Measurements from ENCODE around the gene TRAFD1.

TRAFD1 gene

GRCh38 chr12:112178796-112179195 is 53.4 kb downstream of the TRAFD1 start:
- Histone ChIP-seq H3K4me3 (ENCODE audit: insufficient read depth, low read depth, low read length) (no peak overlapping the region), H3K27me3 (ENCODE audit: control insufficient read depth, insufficient read depth, low read length, poor library complexity, severe bottlenecking) (no peaks in the 10 kb centered on the region), H3K9me3 (ENCODE audit: control insufficient read depth, low read length) (no peaks in the 10 kb centered on the region), H3K36me3 (ENCODE audit: control insufficient read depth, insufficient read depth, low read length) (peaks cover 14% of the 10 kb centered on the region), H3K27ac (ENCODE audit: insufficient read depth, low read depth, low read length, poor library complexity, severe bottlenecking) (no peak overlapping the region), H3K4me1 (ENCODE audit: control insufficient read depth, insufficient read depth, low read length) (peaks cover 6% of the 10 kb centered on the region)
- 94 to 96% methylated on average over 15 of the region's 15 CpGs for WGBS, 2 experiments

GRCh38 chr12:112179341-112179740 is 54.0 kb downstream of the TRAFD1 start:
- Histone ChIP-seq H3K27ac (ENCODE audit: insufficient read depth, low read depth, low read length, poor library complexity, severe bottlenecking) (no peak overlapping the region), H3K4me3 (ENCODE audit: insufficient read depth, low read depth, low read length) (no peak overlapping the region), H3K36me3 (ENCODE audit: control insufficient read depth, insufficient read depth, low read length) (peaks cover 14% of the 10 kb centered on the region), H3K9me3 (ENCODE audit: control insufficient read depth, low read length) (no peaks in the 10 kb centered on the region), H3K27me3 (ENCODE audit: control insufficient read depth, insufficient read depth, low read length, poor library complexity, severe bottlenecking) (no peaks in the 10 kb centered on the region), H3K4me1 (ENCODE audit: control insufficient read depth, insufficient read depth, low read length) (peaks cover 11% of the 10 kb centered on the region)
- 94 to 96% methylated on average over 11 of the region's 11 CpGs for WGBS, 2 experiments

- Histone ChIP-seq H3K4me3 (ENCODE audit: insufficient read depth, low read depth, low read length) (no peak overlapping the region), H3K27ac (ENCODE audit: insufficient read depth, low read depth, low read length, poor library complexity, severe bottlenecking) (no peak overlapping the region), H3K9me3 (ENCODE audit: control insufficient read depth, low read length) (no peaks in the 10 kb centered on the region), H3K27me3 (ENCODE audit: control insufficient read depth, insufficient read depth, low read length, poor library complexity, severe bottlenecking) (no peaks in the 10 kb centered on the region), H3K4me1 (ENCODE audit: control insufficient read depth, insufficient read depth, low read length) (peaks cover 11% of the 10 kb centered on the region), H3K36me3 (ENCODE audit: control insufficient read depth, insufficient read depth, low read length) (peaks cover 13% of the 10 kb centered on the region)
- 88 to 97% methylated on average over 2 of the region's 2 CpGs for WGBS, 2 experiments
Measured at GRCh38 chr12:112179916-112180315, 54.6 kb downstream of the TRAFD1 start.

GRCh38 chr12:112180422-112180821 is 55.1 kb downstream of the TRAFD1 start:
- Histone ChIP-seq H3K4me3 (ENCODE audit: insufficient read depth, low read depth, low read length) (no peak overlapping the region), H3K9me3 (ENCODE audit: control insufficient read depth, low read length) (no peaks in the 10 kb centered on the region), H3K27me3 (ENCODE audit: control insufficient read depth, insufficient read depth, low read length, poor library complexity, severe bottlenecking) (no peaks in the 10 kb centered on the region), H3K36me3 (ENCODE audit: control insufficient read depth, insufficient read depth, low read length) (peaks cover 11% of the 10 kb centered on the region), H3K4me1 (ENCODE audit: control insufficient read depth, insufficient read depth, low read length) (peaks cover 11% of the 10 kb centered on the region), H3K27ac (ENCODE audit: insufficient read depth, low read depth, low read length, poor library complexity, severe bottlenecking) (no peak overlapping the region)
- 97 to 98% methylated on average over 3 to 4 of the region's 4 CpGs for WGBS, 2 experiments

- no peak overlapping the region for H3K27ac ChIP-seq (ENCODE audit: insufficient read depth, low read depth, low read length, poor library complexity, severe bottlenecking)
- peaks cover 9% of the 10 kb centered on the region for H3K36me3 ChIP-seq (ENCODE audit: control insufficient read depth, insufficient read depth, low read length)
Measured at GRCh38 chr12:112182499-112182898, 57.1 kb downstream of the TRAFD1 start.

GRCh38 chr12:112183141-112184021 is 58.0 kb downstream of the TRAFD1 start:
- Histone ChIP-seq H3K4me3 (ENCODE audit: insufficient read depth, low read depth, low read length) (no peak overlapping the region), H3K36me3 (ENCODE audit: control insufficient read depth, insufficient read depth, low read length) (peaks cover 3% of the 10 kb centered on the region), H3K9me3 (ENCODE audit: control insufficient read depth, low read length) (no peaks in the 10 kb centered on the region), H3K27ac (ENCODE audit: insufficient read depth, low read depth, low read length, poor library complexity, severe bottlenecking) (peak overlapping the region; percentile 69), H3K4me1 (ENCODE audit: control insufficient read depth, insufficient read depth, low read length) (peaks cover 11% of the 10 kb centered on the region), H3K27me3 (ENCODE audit: control insufficient read depth, insufficient read depth, low read length, poor library complexity, severe bottlenecking) (no peaks in the 10 kb centered on the region)
- 42 to 52% methylated on average over 9 of the region's 9 CpGs for WGBS, 2 experiments

More at GRCh38 chr12:112182499-112182898, 57.1 kb downstream of the TRAFD1 start:
- H3K4me3 ChIP-seq (ENCODE audit: insufficient read depth, low read depth, low read length): no peak overlapping the region
- 65 to 72% methylated on average over 7 of the region's 7 CpGs for WGBS, 2 experiments
- no peaks in the 10 kb centered on the region for H3K27me3 ChIP-seq (ENCODE audit: control insufficient read depth, insufficient read depth, low read length, poor library complexity, severe bottlenecking)
- peaks cover 11% of the 10 kb centered on the region for H3K4me1 ChIP-seq (ENCODE audit: control insufficient read depth, insufficient read depth, low read length)
- H3K9me3 ChIP-seq (ENCODE audit: control insufficient read depth, low read length): no peaks in the 10 kb centered on the region

GRCh38 chr12:112184056-112184887 is 58.9 kb downstream of the TRAFD1 start:
- Histone ChIP-seq H3K27me3 (ENCODE audit: control insufficient read depth, insufficient read depth, low read length, poor library complexity, severe bottlenecking) (no peaks in the 10 kb centered on the region), H3K4me1 (ENCODE audit: control insufficient read depth, insufficient read depth, low read length) (peaks cover 11% of the 10 kb centered on the region), H3K4me3 (ENCODE audit: insufficient read depth, low read depth, low read length) (no peak overlapping the region), H3K36me3 (ENCODE audit: control insufficient read depth, insufficient read depth, low read length) (peaks cover 3% of the 10 kb centered on the region), H3K27ac (ENCODE audit: insufficient read depth, low read depth, low read length, poor library complexity, severe bottlenecking) (no peak overlapping the region), H3K9me3 (ENCODE audit: control insufficient read depth, low read length) (no peaks in the 10 kb centered on the region)
- WGBS, 2 experiments: 95% methylated on average over 45 to 46 of the region's 46 CpGs

- Histone ChIP-seq H3K27me3 (ENCODE audit: control insufficient read depth, insufficient read depth, low read length, poor library complexity, severe bottlenecking) (no peaks in the 10 kb centered on the region), H3K9me3 (ENCODE audit: control insufficient read depth, low read length) (no peaks in the 10 kb centered on the region), H3K27ac (ENCODE audit: insufficient read depth, low read depth, low read length, poor library complexity, severe bottlenecking) (no peak overlapping the region), H3K36me3 (ENCODE audit: control insufficient read depth, insufficient read depth, low read length) (peaks cover 3% of the 10 kb centered on the region), H3K4me1 (ENCODE audit: control insufficient read depth, insufficient read depth, low read length) (peaks cover 11% of the 10 kb centered on the region), H3K4me3 (ENCODE audit: insufficient read depth, low read depth, low read length) (no peak overlapping the region)
- WGBS, 2 experiments: 96% methylated on average over 26 of the region's 26 CpGs
Measured at GRCh38 chr12:112185093-112185923, 59.9 kb downstream of the TRAFD1 start.

GRCh38 chr12:112188130-112188830 is 62.9 kb downstream of the TRAFD1 start:
- Histone ChIP-seq H3K4me1 (ENCODE audit: control insufficient read depth, insufficient read depth, low read length) (peaks cover 10% of the 10 kb centered on the region), H3K27ac (ENCODE audit: insufficient read depth, low read depth, low read length, poor library complexity, severe bottlenecking) (no peak overlapping the region), H3K36me3 (ENCODE audit: control insufficient read depth, insufficient read depth, low read length) (peaks cover 11% of the 10 kb centered on the region), H3K27me3 (ENCODE audit: control insufficient read depth, insufficient read depth, low read length, poor library complexity, severe bottlenecking) (no peaks in the 10 kb centered on the region), H3K4me3 (ENCODE audit: insufficient read depth, low read depth, low read length) (no peak overlapping the region), H3K9me3 (ENCODE audit: control insufficient read depth, low read length) (no peaks in the 10 kb centered on the region)
- WGBS, 2 experiments: 91 to 95% methylated on average over 9 of the region's 9 CpGs
